GM12875 (cell line): ENCODE measurements around the gene GPR119.
"Not testable (repeated sequence)": the region's sequence is repeated elsewhere in the genome, so short reads cannot be mapped to it uniquely, and the experiment has no call there.

ENCODE experiments used
- H3K4me3 ChIP-seq: one replicate; pipeline ENCODE4 v1.5.1; 2011; ENCODE audit warnings: low read depth, low read length, control low read depth
- CTCF ChIP-seq: IDR thresholded peaks from 2 replicates; pipeline ENCODE4 v1.5.1; 2011; ENCODE audit warnings: low read depth, mild to moderate bottlenecking, control low read depth, inconsistent platforms, low read length, moderate library complexity, borderline replicate concordance; ENCODE audit not compliant: insufficient read depth

GPR119 gene

GRCh38 chrX:130385520-130385919 is at the start of gene GPR119:
TSS of gene GPR119 (minus strand) at chrX:130385674. CDS start at chrX:130385447, 227 bp downstream.
- TF ChIP-seq CTCF, result no peak
- H3K4me3 ChIP-seq, result no peak within 1 kb of the TSS

GRCh38 chrX:130429236-130429635 is 43.8 kb upstream of the GPR119 start:
- H3K4me3 ChIP-seq, result not testable (repeated sequence)

GRCh38 chrX:130426531-130426930 is 41.1 kb upstream of the GPR119 start:
- TF ChIP-seq CTCF, result no peak
- no peak overlapping the region for H3K4me3 ChIP-seq

GRCh38 chrX:130419263-130419662 is 33.8 kb upstream of the GPR119 start:
- TF ChIP-seq CTCF, result no peak
- no peak overlapping the region for H3K4me3 ChIP-seq

GRCh38 chrX:130418740-130419139 is 33.3 kb upstream of the GPR119 start:
- no peak for TF ChIP-seq CTCF
- no peak overlapping the region for H3K4me3 ChIP-seq

GRCh38 chrX:130418066-130418465 is 32.6 kb upstream of the GPR119 start:
- H3K4me3 ChIP-seq, result no peak overlapping the region

GRCh38 chrX:130416785-130417184 is 31.3 kb upstream of the GPR119 start:
- H3K4me3 ChIP-seq, result no peak overlapping the region
- TF ChIP-seq CTCF, result no peak

More at GRCh38 chrX:130418066-130418465, 32.6 kb upstream of the GPR119 start:
- TF ChIP-seq CTCF, result no peak

GRCh38 chrX:130415201-130415600 is 29.7 kb upstream of the GPR119 start:
- no peak overlapping the region for H3K4me3 ChIP-seq
- no peak for TF ChIP-seq CTCF
